ENCODE data around the gene CHD9NB.

GRCh38 chr16:53041320-53042051 is 11.2 kb downstream of the CHD9NB start:
- TF ChIP-seq, protein P1, sequence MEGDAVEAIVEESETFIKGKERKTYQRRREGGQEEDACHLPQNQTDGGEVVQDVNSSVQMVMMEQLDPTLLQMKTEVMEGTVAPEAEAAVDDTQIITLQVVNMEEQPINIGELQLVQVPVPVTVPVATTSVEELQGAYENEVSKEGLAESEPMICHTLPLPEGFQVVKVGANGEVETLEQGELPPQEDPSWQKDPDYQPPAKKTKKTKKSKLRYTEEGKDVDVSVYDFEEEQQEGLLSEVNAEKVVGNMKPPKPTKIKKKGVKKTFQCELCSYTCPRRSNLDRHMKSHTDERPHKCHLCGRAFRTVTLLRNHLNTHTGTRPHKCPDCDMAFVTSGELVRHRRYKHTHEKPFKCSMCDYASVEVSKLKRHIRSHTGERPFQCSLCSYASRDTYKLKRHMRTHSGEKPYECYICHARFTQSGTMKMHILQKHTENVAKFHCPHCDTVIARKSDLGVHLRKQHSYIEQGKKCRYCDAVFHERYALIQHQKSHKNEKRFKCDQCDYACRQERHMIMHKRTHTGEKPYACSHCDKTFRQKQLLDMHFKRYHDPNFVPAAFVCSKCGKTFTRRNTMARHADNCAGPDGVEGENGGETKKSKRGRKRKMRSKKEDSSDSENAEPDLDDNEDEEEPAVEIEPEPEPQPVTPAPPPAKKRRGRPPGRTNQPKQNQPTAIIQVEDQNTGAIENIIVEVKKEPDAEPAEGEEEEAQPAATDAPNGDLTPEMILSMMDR (IDR thresholded peaks at IDR 0.05 in 4 of 5, conservative IDR thresholded peaks at IDR 0.05 in 1 of 5) = no peak
- TF ChIP-seq POLR2A (IDR thresholded peaks at IDR 0.05) = no peak
